ENCODE measurements around the gene RAB34.

RAB34 gene, protein sequence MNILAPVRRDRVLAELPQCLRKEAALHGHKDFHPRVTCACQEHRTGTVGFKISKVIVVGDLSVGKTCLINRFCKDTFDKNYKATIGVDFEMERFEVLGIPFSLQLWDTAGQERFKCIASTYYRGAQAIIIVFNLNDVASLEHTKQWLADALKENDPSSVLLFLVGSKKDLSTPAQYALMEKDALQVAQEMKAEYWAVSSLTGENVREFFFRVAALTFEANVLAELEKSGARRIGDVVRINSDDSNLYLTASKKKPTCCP

DNA sequence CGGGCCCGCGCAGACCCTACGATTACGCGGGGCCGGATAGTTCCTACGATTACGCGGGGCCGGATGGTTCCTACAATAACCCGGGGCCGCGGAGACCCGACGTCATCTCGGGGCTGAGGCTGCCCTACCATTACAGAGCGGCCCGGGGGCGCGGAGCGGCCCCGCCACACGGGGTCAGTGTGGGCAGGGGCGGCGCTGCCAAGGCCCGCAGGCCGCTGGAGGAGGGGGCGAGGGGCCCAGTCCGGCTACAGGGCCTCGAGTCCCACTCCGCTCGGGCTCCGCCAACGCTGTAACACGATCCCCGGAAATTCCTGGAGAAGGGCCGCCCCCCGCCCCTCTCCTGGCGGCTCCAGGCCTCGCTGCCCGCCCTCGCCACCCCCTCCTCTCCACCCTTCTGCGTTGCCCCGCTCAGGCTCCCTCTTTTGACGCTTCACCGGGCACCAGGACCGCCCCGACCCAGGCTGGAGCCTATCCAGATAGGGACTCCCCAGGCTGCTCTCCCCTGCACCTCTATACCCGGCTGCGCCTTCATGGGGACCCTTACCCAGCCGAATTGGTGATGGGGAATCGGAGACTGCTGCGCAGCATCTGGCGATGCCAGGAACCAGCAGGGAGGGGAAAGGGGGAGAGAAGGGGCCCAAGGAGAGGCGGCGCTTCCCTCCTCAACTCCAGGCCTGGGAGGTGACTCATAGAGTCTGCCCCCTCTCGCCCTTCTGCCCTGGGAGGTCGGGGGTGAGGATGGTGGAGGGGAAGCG, at the start of gene RAB34:
TSS of gene RAB34 (minus strand) at position 291 of the 755 bp plus-strand sequence. CDS start 602 bp downstream, outside the sequence.
- peak; percentile 95 for DNase-seq

DNA sequence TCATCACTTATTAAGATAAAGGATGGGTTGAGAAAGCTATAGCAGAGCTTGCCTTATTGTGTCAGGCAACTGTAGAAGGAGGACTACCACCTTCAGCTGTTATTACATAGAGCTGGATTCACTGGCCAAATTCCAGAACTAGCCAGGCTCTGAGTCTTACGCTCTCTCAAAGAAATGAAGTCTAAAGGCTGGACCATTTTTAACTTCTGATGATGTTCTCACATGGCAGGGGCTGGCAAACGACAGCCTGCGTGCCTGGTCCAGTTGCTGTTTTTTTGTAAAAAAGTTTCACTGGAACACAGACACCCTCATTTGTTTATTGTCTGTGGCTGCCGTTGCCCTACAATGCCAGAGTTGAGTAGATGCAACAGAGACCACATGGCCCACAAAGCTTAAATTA, 47.4 kb upstream of the RAB34 start:
- DNase-seq, result no peak

DNA sequence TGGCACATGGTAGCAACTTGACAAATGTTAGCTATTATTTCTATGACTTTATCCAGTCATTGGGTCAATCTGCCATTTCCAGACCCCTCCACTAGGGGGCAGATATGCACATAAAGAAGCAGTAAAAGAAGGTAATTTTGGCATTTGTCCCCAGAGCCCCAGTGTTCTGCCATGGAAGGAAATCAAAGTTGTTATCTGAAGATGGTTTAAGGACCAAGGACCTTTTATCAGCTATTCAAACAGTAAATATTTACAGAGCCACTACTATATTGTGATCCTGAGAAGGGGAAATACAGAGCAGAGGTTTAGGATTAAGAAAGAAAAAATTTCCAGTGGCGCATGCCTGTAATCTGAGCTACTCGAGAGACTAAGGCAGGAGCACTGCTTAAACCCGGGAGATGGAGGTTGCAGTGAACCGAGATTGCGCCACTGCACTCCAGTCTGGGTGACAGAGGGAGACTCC, 46.2 kb upstream of the RAB34 start:
- no peak for DNase-seq

DNA sequence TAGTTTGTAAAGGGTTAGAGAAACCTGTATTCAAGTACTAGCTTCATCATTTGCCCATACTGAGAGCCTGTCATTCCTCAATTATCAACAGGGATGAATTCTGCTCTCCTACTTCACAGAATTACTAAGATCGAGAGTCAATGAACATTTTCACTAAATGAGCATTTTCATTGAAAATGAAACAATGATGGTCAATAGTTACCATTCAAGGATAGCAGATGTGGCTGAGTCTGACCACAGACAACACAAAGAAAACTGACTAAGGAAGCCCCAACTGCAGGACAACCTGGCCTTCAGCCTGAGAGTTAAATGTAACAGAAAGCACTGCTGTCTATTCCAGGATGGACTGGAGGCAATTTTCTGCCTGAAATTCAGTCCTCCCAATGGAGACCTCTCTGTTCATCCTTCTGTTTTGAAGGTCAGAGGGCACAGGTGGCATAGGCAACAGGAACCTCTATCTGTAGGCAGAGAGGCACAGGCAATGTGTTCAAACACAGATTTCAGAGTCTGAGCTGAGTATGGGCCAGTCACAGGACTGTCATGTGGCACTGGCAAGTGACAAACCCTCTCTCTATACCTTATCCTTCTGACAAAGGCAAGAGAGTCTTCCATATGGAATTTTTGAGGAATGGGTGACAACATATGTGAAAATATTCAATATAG, 45.6 kb upstream of the RAB34 start:
- no peak for DNase-seq

DNA sequence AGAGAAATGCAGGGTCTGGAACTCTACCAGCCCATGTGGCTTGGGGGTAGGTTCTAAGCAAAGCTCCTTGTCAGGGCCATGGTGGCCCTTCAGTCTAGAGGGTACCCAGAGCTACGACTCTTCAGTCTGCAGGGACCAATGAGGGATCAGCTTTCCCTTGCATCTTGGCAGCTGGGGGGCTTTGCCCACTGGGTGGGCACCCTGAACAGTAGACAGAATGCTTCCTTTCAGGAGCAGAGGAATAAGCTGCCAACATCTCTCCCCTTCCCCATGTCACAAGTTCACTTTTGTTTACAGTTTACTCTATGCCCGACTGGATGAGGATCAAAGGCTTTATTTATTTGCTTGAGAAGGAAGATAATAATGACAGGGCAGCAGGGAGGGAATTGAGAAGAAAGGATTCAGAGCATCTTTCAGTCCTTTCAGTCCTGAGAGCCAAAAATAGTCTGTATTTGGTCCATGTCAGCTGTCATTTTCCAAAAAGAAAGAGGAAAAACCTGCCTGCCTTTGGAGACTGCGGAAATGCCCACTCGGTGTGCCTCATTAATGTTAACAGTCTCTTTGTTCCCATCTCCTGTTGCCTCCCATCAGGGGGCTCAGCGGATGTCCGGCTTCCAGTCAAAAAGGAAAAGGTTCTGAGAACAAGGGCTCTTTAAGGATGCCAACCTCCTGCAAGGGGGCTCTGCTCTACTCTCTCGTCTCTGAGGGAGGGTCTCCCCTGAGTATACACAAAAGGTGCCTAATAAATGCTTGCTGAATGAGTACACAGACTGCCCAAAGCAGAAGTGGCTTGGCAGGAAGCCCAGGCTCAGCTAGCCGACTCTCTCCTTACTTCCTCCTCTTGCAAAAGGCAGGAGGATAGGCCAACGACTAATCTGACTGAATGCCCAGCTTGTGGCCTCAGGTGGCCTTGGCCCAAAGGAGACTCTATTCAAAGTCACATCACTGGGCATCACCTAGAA, 43.2 kb upstream of the RAB34 start:
- DNase-seq, result peak; percentile 16

DNA sequence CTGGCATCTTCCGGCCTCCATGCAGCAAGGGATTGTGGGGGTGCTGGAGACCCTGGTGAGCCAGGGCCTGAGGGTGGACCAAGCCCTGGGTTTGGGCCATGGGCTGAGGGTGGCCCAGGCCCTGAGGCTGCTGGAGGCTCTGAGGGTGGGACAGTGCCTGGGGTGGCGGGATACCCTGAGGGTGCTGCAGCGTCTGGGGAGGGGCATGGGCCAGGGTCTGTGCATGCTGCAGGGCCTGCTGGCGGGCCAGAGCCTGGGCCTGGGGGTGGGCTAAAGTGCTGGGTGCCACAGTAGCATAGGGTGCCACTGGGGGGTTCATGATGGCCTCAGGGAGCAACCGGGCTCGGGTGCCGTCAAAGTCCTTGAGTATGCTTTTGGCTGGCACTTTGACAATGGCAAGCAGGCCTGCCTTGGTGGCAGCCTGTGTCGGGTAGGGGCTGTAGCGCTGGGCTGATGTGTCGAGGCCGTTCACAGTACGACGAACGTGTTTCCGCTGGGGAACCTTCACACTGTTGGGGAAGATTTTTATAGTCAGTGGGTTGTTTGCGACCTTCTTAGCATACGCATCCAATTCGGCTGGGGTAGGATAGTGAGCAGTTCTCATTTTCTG, 41.7 kb upstream of the RAB34 start:
- DNase-seq, result no peak

DNA sequence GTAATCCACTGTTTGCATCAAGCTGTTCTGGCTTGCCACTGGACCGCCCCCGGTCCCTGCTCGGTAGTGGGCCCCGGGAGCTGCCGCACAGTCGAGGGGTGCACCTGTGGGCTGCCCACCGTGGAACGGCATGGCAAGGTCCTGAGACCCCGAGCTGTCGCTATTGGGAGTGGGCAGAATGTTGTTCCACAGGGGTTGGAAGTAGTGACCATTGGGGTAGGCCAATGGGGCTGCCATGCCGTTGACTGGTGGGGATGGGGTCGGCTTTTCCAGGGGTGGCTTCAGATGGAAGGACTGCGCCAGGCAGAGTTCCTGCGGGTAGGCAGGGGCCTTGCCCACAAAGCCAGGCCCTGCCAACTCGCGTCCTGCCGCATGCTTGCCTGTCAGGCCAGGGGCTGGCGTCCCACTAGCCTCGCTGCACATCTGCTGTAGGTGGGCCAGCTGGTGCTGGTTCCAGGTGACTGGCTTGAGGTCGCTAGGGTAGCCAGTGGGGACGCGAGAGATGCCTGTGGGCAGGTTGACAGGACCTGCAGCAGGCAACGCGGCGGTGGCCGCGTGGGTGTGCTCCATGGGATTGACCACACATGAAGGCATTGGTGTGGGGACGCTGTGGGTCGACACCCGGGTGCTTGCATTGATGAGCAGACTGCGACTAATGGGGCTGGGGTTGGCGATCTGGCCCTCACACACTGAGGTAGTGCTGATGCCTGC, 40.9 kb upstream of the RAB34 start:
- no peak for DNase-seq

DNA sequence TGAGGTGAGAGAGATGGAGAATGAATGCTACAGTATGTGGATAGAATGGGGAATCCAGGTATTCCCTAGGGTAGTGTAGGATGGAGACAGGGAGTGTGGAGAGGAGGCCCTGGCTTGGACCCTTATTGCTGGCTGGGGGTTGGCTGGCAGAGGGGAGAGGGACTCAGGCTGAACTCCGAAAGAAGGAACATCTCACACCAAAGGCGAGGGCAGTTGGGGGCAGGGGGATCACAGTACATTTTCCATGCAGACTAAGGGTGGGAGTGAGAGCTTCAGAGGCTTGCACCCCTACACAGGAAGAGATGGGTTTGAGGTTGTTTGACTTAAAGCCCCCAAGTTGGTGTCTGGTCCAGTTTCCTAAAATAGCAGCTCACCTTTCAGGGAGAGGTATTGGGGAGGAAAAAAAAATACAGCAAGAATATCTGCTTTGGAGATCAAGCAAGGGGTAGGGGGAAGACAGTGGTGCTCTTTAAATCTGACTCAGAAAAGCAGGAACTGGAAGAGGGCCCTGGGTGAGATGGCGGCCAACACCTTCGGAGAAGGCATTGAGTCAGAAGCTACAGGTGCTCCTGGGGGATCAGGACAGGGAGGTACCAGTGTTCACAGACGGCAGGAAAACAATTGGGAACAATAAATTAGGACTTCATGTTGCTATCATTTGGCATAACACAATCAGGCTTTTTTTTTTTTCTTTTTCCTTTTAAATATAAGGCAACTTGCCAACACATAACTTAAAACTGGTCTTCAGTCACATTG, 38.6 kb upstream of the RAB34 start:
- no peak for DNase-seq

DNA sequence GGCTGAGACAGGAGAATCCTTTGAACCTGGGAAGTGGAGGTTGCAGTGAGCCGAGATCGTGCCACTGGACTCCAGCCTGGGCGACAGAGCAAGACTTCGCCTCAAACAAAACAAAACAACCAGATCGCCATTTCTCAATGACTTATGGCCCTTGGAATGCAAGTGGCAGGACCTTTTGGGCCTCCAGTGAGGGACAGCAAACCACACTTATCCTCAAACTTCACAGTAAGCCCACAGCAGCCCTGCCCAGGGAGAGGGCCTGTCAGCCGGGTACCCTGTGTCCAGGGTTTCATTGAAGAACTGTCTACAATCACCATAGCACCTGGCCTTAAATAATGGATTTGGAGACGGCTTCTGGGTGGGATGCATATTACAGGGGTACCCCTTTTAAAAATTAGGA, 37.8 kb upstream of the RAB34 start:
- no peak for DNase-seq

DNA sequence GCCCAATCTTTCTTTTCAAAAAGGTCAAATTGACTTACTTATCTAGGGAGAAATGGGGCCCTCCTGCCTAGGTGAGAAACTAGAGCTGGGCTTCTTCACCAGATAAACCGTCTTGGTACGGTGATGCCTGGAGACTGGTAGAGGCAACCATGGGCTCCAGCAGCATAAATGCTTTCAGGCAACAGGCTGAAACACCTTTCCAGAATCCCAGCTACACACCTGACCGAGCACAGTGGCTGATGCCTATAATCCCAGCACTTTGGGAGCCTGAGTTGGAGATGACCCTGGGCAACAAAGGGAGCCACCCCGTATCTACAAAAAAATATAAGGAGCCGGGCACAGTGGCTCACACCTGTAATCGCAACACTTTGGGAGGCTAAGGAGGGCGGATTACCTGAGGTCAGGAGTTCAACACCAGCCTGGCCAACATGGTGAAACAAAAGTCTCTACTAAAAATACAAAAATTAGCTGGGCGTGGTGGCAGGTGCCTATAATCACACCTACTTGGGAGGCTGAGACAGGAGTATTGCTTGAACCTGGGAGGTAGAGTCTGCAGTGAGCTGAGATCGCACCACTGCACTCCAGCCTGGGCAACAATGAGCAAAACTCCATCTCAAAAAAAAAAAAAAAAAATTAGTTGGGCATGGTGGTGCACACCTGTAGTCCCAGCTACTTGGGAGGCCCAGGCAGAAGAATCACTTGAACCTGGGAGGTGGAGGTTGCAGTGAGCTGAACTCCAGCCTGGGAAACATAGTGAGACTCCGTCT, 34.1 kb upstream of the RAB34 start:
- no peak for DNase-seq

DNA sequence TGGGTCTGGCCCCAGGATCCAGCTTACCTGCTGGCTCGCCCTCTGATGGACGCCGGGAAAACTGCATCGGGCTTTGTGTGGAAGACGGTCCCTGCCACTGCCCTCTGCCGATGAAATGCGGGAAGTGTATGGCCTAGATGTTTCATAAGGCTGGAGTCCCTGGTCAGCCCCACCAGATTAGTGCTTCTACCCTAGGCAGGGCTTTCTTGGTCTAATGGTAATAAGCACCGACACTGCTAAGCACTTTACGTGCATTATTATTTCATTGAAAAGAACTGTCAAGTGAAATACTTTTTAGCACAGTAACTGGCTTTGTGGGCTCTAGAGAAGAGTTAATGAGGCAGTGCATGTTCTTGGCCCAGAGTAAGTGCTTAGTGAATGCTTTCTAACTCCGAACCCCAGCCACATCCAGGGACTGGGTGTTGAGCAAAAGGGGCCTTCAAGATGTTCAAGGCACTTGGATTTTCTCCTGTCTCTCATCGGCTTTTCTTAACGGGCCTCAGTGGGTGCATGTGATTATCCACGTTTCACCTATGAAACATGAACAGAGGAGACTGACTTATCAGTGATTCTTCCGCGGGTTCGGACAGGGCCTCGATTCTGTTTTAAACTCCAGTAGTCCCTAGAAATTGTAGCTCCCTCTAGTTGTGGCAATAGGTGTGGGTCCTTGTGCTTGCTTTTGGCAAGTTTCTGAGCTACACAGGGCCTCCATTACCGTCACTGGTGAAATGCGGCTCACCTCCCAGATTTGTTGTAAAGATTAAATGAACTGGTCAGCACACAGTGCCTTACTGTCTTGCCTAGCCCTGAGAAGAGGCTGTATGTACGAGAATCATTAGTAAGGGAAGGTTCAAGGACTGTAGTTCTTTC, 32.7 kb upstream of the RAB34 start:
- DNase-seq, result peak; percentile 88

DNA sequence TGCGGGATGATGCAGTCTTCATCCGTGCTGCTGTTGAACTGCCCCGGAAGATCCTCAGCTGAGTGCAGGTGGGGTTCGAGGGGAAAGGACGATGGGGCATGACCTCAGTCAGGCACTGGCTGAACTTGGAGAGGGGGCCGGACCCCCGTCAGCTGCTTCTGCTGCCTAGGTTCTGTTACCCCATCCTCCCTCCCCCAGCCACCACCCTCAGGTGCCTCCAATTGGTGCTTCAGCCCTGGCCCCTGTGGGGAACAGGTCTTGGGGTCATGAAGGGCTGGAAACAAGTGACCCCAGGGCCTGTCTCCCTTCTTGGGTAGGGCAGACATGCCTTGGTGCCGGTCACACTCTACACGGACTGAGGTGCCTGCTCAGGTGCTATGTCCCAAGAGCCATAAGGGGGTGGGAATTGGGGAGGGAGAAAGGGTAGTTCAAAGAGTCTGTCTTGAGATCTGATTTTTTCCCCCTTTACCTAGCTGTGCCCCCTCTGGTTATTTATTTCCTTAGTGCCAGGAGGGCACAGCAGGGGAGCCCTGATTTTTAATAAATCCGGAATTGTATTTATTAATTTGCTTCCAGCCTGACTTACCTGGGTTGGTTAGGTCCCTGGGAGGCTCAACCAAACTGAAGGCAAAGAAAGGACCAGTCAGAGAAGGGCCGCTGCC, 32.0 kb upstream of the RAB34 start:
- DNase-seq, result no peak

DNA sequence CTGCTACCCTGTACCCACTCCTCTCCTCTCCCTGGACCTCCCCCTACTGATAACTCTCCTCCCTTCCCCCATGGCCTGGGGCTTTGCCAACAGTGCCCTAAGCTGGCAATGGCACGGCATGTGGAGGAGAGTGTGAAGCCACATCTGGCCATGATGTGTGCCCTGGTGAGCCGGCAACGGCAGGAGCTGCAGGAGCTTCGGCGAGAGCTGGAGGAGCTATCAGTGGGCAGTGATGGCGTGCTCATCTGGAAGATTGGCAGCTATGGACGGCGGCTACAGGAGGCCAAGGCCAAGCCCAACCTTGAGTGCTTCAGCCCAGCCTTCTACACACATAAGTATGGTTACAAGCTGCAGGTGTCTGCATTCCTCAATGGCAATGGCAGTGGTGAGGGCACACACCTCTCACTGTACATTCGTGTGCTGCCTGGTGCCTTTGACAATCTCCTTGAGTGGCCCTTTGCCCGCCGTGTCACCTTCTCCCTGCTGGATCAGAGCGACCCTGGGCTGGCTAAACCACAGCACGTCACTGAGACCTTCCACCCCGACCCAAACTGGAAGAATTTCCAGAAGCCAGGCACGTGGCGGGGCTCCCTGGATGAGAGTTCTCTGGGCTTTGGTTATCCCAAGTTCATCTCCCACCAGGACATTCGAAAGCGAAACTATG, 31.3 kb upstream of the RAB34 start:
- DNase-seq, result no peak

DNA sequence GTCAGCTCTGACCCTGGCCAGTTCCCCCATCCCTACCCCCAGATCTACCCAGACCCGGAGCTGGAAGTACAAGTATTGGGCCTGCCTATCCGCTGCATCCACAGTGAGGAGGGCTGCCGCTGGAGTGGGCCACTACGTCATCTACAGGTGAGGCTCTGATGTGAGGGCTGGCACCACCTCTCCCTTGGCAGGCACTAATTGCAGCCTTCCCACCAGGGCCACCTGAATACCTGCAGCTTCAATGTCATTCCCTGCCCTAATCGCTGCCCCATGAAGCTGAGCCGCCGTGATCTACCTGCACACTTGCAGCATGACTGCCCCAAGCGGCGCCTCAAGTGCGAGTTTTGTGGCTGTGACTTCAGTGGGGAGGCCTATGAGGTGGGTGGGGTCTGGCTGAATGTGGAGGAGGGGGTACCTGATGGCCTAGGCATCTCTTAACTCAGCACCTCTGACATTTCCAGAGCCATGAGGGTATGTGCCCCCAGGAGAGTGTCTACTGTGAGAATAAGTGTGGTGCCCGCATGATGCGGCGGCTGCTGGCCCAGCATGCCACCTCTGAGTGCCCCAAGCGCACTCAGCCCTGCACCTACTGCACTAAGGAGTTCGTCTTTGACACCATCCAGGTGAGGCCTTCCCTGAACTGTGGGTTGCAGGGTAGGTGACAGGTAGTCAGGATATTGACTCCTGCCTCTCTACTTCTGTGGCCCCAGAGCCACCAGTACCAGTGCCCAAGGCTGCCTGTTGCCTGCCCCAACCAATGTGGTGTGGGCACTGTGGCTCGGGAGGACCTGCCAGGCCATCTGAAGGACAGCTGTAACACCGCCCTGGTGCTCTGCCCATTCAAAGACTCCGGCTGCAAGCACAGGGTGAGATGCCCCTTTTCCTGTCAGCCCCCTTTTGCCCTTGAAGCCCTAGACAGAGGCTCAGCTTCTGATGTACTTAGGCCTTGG, 30.4 kb upstream of the RAB34 start:
- DNase-seq, result no peak

DNA sequence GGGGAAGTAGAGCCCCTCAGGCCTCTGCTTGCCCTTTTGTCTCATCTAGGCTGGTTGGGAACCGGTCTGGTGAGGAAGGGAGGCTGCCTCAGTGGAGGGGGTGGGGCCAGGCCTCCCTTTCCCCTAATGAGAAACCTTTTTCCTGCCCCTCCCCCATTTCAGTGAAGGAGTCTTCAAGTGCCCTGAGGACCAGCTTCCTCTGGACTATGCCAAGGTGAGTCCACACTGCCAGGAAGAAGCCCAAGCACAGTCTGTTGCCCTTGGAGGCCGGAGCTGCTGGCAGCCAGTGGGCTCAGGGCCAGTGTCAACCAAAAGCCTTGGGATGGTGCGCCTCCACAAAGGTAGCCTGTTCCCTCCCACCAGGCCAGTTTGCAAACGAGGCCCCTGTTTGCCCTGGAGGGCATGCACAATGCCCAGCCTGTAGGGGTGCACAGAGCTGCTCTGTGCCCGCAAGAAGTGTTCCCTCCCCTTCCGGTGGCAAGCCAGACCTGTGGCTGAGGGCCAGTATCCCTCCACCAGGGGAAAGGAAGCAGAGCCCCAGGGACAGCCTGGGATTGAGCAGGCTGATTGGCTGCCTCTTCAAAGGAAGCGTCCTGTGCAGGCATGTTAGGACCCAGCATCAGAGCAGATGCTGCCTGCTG, 29.5 kb upstream of the RAB34 start:
- DNase-seq, result peak; percentile 94

DNA sequence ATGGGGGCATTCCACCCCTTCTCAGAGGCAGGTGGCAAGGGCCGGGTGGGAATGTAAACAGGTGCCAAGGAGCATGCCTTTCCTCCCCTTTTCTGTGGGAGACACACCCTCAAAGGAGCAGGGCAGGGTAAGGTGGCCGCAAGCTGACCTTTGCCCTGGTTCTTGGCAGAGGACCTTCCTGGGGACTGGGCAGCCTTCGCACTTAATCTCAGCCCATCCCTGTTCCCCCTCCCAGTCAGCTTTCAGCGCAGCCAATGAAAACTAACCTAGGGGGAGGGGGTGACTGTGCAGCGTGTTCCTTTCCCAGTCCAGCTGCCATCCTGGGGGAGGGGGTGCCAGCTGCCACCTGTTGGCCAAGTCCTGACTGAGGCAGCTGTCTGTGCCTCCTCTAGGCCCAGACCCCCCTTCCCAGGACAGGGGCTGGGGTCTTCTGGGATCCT, 29.0 kb upstream of the RAB34 start:
- peak; percentile 94 for DNase-seq
